LNCaP clone FGC (cell line): ENCODE data around the gene MYO9B.
"Not testable (repeated sequence)": the region's sequence is repeated elsewhere in the genome, so short reads cannot be mapped to it uniquely, and the experiment has no call there.

ENCODE experiments used
- DNase-seq: peaks from one replicate; pipeline ENCODE4 v3.0.0-alpha.2; 2011; ENCODE audit warnings: low read depth
- H3K4me3 ChIP-seq: 2 replicates; pipeline ENCODE4 v1.5.1; 2011; ENCODE audit warnings: mild to moderate bottlenecking, low read depth, low read length, control low read depth
- TF ChIP-seq, protein P1 (sequence below): IDR thresholded peaks from 2 replicates; pipeline ENCODE4 v1.5.1; 2012; ENCODE audit warnings: mild to moderate bottlenecking; ENCODE audit not compliant: control insufficient read depth, insufficient read depth; ENCODE audit errors: extremely low read depth

Gene MYO9B

DNA sequence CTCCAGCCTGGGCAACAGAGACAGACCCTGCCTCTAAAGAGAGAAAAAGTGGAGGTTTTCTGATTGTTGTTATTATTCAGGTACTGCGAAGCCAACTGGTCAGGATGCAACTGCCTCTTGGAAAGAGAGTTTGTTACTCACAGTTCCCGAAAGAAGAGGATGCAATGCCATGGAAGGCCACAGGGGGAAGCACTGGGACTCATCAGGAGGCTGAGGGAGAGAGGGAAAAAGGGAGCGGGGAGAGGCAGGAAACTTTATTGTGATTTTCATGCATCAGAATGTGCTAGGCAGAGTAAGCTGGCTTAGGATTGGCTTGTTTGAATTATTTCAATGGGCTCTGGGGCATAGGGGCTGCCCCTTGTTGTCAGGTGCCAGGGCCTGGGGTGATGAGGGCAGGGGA, 27.6 kb downstream of the MYO9B start:
- TF ChIP-seq, protein P1, sequence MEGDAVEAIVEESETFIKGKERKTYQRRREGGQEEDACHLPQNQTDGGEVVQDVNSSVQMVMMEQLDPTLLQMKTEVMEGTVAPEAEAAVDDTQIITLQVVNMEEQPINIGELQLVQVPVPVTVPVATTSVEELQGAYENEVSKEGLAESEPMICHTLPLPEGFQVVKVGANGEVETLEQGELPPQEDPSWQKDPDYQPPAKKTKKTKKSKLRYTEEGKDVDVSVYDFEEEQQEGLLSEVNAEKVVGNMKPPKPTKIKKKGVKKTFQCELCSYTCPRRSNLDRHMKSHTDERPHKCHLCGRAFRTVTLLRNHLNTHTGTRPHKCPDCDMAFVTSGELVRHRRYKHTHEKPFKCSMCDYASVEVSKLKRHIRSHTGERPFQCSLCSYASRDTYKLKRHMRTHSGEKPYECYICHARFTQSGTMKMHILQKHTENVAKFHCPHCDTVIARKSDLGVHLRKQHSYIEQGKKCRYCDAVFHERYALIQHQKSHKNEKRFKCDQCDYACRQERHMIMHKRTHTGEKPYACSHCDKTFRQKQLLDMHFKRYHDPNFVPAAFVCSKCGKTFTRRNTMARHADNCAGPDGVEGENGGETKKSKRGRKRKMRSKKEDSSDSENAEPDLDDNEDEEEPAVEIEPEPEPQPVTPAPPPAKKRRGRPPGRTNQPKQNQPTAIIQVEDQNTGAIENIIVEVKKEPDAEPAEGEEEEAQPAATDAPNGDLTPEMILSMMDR = peak; percentile 31; the same call in 1 of the 2 replicates
- no peak overlapping the region for H3K4me3 ChIP-seq
- no peak for DNase-seq

DNA sequence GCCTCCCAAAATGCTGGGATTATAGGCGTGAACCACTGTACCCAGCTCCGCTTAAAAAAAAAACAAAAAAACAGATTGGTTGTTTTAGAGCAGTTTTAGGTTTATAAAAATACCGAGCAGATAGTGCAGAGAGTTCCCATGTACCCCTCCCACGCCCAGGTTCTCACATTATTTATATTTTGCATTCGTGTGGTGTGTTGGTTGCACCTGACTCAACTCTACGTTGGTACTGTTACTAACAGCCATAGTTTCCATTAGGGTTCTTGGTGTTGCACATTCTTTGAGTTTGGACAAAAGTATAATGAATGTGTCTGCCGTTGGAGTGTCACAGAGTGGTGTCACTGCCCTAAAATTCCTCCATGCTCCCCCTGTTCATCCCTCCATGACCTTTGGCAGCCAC, 29.1 kb downstream of the MYO9B start:
- TF ChIP-seq, protein P1 = no peak
- H3K4me3 ChIP-seq = no peak overlapping the region
- no peak for DNase-seq

DNA sequence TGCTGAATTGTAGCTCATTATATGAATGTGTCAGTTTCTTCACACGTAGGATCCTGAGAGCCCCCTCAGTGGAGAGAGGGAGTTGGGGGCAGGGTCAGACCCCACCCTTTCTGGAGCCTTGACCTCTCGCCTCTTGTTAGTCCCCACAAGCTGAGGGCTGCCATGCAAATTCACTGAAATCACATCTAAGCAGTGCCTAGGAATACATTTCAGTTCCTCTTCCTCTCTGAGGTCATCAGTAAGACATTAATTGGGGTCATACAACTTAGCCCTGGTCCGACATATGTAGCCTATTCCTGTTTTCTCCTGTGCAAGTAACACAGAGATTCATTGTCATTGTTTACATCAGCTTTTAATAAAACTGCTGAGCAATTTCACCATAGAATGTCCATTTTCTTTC, 30.0 kb downstream of the MYO9B start:
- TF ChIP-seq, protein P1 = no peak
- H3K4me3 ChIP-seq = no peak overlapping the region
- no peak for DNase-seq

- not testable (repeated sequence) for DNase-seq, H3K4me3 ChIP-seq
Measured at GRCh38 chr19:17106964-17107363, 31.4 kb downstream of the MYO9B start.

DNA sequence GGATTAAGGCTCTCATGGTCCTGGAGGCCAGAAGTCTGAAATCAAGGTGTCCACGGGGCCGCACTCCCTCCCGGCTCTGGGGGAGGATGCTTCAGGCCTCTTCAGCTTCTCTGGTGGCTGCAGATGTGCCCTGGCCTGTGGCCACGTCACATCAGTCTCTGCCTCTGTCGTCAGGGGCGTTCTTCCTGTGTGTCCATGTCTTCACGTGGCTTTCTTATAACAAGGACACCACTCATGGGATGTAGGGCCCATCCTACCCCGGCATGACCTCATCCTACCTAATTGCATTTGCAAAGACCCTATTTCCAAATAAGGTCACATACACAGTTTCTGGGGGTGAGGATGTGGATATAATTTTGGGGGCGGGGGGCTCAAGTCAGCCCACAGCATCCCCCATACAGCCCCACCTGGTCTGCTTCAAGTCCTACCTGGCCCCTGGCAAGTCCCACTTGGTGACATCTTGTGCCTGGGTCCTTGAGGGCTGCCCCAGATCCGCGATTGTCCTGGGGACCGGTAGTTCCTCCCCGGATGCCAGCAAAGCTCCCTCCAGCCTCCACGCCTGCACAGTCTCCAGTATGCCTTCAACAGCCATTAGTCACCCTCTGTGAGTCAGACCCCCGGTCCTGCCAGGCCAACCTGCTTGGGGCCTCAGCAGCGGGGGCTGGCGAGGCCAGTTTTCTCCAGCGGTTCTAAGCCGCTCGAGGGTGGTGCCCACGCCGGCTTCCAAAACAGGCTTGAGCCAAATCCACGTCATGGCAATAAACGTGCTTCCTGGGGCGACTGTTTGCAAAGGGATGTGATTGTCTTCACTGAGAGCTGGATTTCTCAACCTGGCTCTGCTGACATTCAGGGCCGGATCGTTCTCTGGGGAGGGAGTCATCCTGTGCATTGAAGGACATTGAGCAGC, 32.2 kb downstream of the MYO9B start:
- DNase-seq = peak; percentile 43
- H3K4me3 ChIP-seq = no peak overlapping the region
- TF ChIP-seq, protein P1 = no peak

- TF ChIP-seq, protein P1 = no peak
- no peak for DNase-seq
- H3K4me3 ChIP-seq = no peak overlapping the region
Measured at GRCh38 chr19:17108453-17108784, 32.8 kb downstream of the MYO9B start.

DNA sequence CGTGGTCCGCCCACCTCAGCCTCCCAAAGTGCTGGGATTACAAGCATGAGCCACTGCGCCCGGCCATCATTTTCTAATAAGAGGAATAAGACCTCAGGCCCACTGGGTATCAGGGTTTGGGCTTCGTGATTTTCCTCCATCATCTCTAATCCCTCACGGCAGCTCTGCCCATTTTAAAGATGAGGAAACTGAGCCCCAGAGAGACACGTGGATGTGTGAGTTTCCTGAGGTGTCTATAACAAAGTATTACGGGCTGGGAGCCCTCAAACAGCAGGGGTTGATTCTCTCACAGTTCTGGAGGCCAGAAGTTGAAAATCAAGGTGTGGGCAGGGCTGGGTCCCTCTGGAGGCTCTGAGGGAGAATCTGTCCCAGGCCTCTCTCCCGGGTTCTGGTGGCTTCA, 33.7 kb downstream of the MYO9B start:
- TF ChIP-seq, protein P1 = no peak
- DNase-seq = no peak
- no peak overlapping the region for H3K4me3 ChIP-seq
